Activated T-cell treated with anti-CD3 and anti-CD28 coated beads, Interleukin-2, amount 50 U/mL, for 24 hours (primary cell): ENCODE data around the gene FGF18.
"Not testable (repeated sequence)": the region's sequence is repeated elsewhere in the genome, so short reads cannot be mapped to it uniquely, and the experiment has no call there.

Source experiments
- DNase-seq: peaks from one replicate; pipeline ENCODE4 v3.0.0-alpha.2; 2020
- H3K27ac Mint-ChIP-seq: 2 replicates; pipeline ENCODE4 v1.8.0; 2020; ENCODE audit warnings: mild to moderate bottlenecking, mixed read lengths
- H3K27me3 Mint-ChIP-seq: 2 replicates; pipeline ENCODE4 v1.8.0; 2020; ENCODE audit warnings: mixed read lengths
- H3K36me3 Mint-ChIP-seq: 2 replicates; pipeline ENCODE4 v1.8.0; 2020; ENCODE audit warnings: low read depth, mixed read lengths
- H3K4me1 Mint-ChIP-seq: 2 replicates; pipeline ENCODE4 v1.8.0; 2020; ENCODE audit warnings: low read depth, mixed read lengths
- H3K4me3 Mint-ChIP-seq: 2 replicates; pipeline ENCODE4 v1.8.0; 2020; ENCODE audit warnings: mild to moderate bottlenecking, moderate library complexity, mixed read lengths
- H3K9me3 Mint-ChIP-seq: 2 replicates; pipeline ENCODE4 v1.8.0; 2020; ENCODE audit warnings: mixed read lengths

The FGF18 gene

DNA sequence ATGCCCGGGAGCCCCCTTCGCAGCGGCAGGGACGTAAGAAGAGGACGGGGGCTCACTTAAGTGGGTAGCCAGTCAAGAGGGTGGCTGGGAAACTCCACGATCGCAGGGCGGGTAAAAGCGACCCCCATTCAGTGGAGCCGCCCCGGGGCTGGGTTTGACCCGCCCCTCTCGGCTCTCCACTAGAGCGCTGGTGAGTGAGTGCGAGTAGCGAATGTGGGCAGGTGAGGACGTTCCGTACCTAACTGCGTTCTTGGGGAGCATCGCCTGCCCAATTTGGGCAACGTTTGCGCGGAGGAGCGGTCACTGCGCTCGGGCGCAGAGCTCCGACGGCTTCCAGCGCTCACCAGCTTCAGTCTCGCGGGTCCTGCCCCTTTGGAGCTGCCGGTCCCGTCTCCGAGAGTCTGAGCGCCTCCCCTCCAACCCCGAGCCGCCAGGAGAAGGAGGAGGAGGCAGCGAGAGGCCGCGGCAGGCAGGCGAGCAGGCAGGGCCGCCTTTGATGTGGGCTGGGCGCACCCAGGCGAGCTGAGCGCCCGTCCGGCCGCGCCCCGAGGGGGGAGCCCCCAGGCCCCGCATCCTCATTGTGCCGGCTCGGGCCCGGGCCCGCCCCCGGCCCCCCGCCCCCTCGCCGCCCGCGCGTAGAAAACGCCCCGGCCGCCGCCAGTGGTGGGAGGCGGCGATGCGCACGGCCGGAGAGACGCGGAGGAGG, at the start of gene FGF18:
TSS of gene FGF18 (plus strand) at position 666 of the 706 bp plus-strand sequence. CDS start 553 bp downstream, outside the sequence.
- Mint-ChIP-seq H3K4me1 (peaks cover 17% of the 10 kb centered on the region), H3K27me3 (peaks cover 47% of the 10 kb centered on the region), H3K36me3 (peaks cover 4% of the 10 kb centered on the region), H3K9me3 (no peaks in the 10 kb centered on the region), H3K4me3 (peak within 1 kb of the TSS; percentile 62), H3K27ac (peak within 1 kb of the TSS; percentile 88)
- DNase-seq, result peak; percentile 64

GRCh38 chr5:171369898-171370297, 49.5 kb upstream of the FGF18 start:
- H3K4me1 Mint-ChIP-seq, result peaks cover 3% of the 10 kb centered on the region
- H3K27ac Mint-ChIP-seq, result no peak overlapping the region
- peaks cover 19% of the 10 kb centered on the region for H3K27me3 Mint-ChIP-seq
- no peaks in the 10 kb centered on the region for H3K36me3 Mint-ChIP-seq
- no peak overlapping the region for H3K4me3 Mint-ChIP-seq
- DNase-seq, result no peak
- no peaks in the 10 kb centered on the region for H3K9me3 Mint-ChIP-seq

- H3K4me1 Mint-ChIP-seq, H3K4me3 Mint-ChIP-seq, H3K9me3 Mint-ChIP-seq, H3K27ac Mint-ChIP-seq, H3K36me3 Mint-ChIP-seq: not testable (repeated sequence)
- DNase-seq, result peak; percentile 8
- peaks cover 12% of the 10 kb centered on the region for H3K27me3 Mint-ChIP-seq
Measured at GRCh38 chr5:171370881-171371280, 48.6 kb upstream of the FGF18 start.

DNA sequence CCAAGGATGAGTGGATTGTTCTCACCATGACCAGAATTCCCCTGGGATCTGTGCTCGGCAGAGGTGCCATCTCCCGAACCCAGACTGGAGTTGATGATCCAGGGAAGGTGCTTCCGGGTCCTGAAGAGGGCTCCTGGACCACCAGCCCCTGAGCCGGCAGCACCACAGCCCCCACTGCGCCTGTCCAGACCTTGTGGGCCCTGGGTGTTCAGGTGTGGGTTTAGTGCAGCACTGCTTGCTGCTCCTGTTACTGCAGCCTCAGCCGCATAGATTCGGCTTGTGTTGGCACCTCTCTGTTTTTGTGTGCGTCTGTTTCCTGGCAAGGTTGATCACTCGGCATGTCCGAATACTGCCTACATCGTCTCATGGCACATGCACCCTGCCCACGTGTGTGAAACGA, 48.1 kb upstream of the FGF18 start:
- peaks cover 3% of the 10 kb centered on the region for H3K4me1 Mint-ChIP-seq
- peaks cover 12% of the 10 kb centered on the region for H3K27me3 Mint-ChIP-seq
- DNase-seq, result peak; percentile 21
- H3K9me3 Mint-ChIP-seq, result no peaks in the 10 kb centered on the region
- no peak overlapping the region for H3K4me3 Mint-ChIP-seq
- H3K27ac Mint-ChIP-seq, result no peak overlapping the region
- H3K36me3 Mint-ChIP-seq, result no peaks in the 10 kb centered on the region

- Mint-ChIP-seq H3K4me1 (peaks cover 5% of the 10 kb centered on the region), H3K9me3 (no peaks in the 10 kb centered on the region), H3K4me3 (no peak overlapping the region), H3K36me3 (no peaks in the 10 kb centered on the region), H3K27me3 (no peaks in the 10 kb centered on the region), H3K27ac (no peak overlapping the region)
- no peak for DNase-seq
Measured at GRCh38 chr5:171379961-171380360, 39.5 kb upstream of the FGF18 start.

GRCh38 chr5:171384416-171384815, 35.0 kb upstream of the FGF18 start:
- H3K36me3 Mint-ChIP-seq, result peaks cover 26% of the 10 kb centered on the region
- peaks cover 27% of the 10 kb centered on the region for H3K4me1 Mint-ChIP-seq
- not testable (repeated sequence) for H3K27me3 Mint-ChIP-seq, H3K4me3 Mint-ChIP-seq, H3K27ac Mint-ChIP-seq, DNase-seq, H3K9me3 Mint-ChIP-seq

- H3K27me3 Mint-ChIP-seq, DNase-seq, H3K4me3 Mint-ChIP-seq, H3K9me3 Mint-ChIP-seq: not testable (repeated sequence)
- H3K27ac Mint-ChIP-seq, result peak overlapping the region; percentile 71
- H3K36me3 Mint-ChIP-seq, result peaks cover 32% of the 10 kb centered on the region
- H3K4me1 Mint-ChIP-seq, result peaks cover 31% of the 10 kb centered on the region
Measured at GRCh38 chr5:171384999-171385398, 34.4 kb upstream of the FGF18 start.

- Mint-ChIP-seq H3K4me3 (peak overlapping the region; percentile 97), H3K4me1 (peaks cover 39% of the 10 kb centered on the region), H3K36me3 (peaks cover 43% of the 10 kb centered on the region), H3K27ac (peak overlapping the region; percentile 69), H3K9me3 (no peaks in the 10 kb centered on the region), H3K27me3 (no peaks in the 10 kb centered on the region)
- DNase-seq, result peak; percentile 25
Measured at GRCh38 chr5:171386006-171386671, 33.3 kb upstream of the FGF18 start.

- Mint-ChIP-seq H3K27ac (peak overlapping the region; percentile 99), H3K9me3 (no peaks in the 10 kb centered on the region), H3K27me3 (no peaks in the 10 kb centered on the region), H3K36me3 (peaks cover 51% of the 10 kb centered on the region), H3K4me1 (peaks cover 44% of the 10 kb centered on the region), H3K4me3 (peak overlapping the region; percentile 97)
- no peak for DNase-seq
Measured at GRCh38 chr5:171386861-171387344, 32.5 kb upstream of the FGF18 start.

DNA sequence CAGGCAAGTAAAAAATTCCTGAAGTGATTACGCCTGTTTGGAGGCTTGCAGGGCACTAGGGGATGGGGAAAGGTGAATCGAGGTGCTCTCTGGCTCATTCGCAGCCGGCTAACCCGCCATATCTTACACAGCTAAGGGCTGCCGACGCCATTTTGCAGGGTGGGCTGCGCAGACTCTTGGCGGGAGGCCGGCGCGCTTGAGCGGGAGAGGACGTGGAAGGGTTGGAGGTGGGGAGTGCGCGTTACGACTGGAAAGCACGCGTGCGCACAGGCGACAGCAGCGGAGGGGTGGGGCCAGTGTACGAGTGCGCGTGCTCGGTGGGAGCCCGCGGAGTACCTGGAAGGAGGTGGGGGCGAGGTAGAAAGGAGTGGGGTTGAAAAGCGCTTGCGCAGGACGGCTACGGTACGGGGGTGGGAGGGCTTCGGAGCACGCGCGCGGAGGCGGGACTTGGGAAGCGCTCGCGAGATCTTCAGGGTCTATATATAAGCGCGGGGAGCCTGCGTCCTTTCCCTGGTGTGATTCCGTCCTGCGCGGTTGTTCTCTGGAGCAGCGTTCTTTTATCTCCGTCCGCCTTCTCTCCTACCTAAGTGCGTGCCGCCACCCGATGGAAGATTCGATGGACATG, 32.0 kb upstream of the FGF18 start, which contains the start of gene NPM1:
TSS of gene NPM1 (plus strand) at position 505 of the 625 bp plus-strand sequence. CDS start at position 605, 100 bp downstream.
- Mint-ChIP-seq H3K4me1 (peaks cover 50% of the 10 kb centered on the region), H3K27ac (peak within 1 kb of the TSS; percentile 99), H3K27me3 (no peaks in the 10 kb centered on the region), H3K9me3 (no peaks in the 10 kb centered on the region), H3K36me3 (peaks cover 56% of the 10 kb centered on the region), H3K4me3 (peak within 1 kb of the TSS; percentile 97)
- peak; percentile 97 for DNase-seq

DNA sequence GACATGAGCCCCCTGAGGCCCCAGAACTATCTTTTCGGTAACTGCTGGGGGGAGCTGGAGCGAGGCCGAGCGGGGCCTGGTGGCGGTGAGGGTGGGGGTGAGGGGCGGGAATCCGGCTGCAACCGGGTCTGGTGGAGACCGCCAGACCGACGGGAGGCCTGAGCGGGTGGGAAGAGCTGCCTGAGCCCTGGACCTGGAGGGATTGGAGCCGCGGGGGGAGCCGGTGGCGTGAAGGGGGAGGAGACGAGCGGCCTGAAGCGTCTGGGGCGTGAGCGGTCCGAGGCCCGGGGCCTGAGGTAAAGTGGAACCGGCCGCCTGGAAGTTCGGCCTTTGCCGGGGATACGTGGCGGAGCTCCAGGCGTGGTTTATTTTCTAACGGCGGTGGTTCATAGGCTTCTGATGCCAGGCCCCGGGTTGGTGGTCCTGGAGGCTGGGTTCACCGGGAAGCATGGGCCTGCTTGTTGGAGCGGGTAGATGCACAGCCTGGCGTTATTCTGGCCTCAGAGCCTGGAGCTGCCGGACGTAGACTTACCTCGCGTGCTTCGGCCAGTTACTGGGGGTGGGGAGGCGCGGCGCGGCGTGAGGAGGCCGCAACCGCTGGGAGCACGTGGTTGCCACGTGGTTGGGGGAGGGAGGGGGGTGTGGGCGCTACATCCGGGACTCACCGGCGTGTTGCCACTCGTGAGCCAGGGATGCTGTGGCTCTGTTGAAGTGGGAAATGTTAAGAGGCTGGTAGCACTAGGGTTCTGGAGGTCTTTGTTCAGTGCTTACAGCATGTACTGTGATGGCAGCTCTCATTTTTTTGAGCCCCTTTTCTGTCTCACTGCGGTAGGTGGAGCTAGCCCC, 31.3 kb upstream of the FGF18 start:
- Mint-ChIP-seq H3K36me3 (peaks cover 64% of the 10 kb centered on the region), H3K27ac (peak overlapping the region; percentile 99), H3K27me3 (no peaks in the 10 kb centered on the region), H3K9me3 (no peaks in the 10 kb centered on the region), H3K4me1 (peaks cover 57% of the 10 kb centered on the region), H3K4me3 (peak overlapping the region; percentile 97)
- DNase-seq, result peak; percentile 90

DNA sequence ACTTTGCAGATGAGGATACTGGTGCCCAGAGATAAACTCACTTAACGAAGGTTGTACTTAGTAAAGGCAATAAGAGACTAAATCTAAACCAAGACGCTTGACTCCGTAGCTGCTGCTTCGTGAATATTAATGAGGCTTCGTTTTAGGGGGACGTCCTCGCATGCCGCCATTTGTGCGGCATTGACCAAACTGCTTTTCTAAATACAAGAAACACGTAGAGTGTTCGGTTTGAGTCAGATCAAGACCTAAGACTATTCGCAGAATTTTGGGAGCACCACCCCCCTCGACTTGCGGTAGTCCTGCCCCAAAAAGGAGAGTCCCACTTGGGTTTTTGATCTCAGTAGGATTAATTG, 30.7 kb upstream of the FGF18 start:
- peak overlapping the region; percentile 99 for H3K27ac Mint-ChIP-seq
- H3K36me3 Mint-ChIP-seq, result peaks cover 70% of the 10 kb centered on the region
- no peaks in the 10 kb centered on the region for H3K27me3 Mint-ChIP-seq
- DNase-seq, result peak; percentile 59
- H3K9me3 Mint-ChIP-seq, result no peaks in the 10 kb centered on the region
- H3K4me1 Mint-ChIP-seq, result peaks cover 63% of the 10 kb centered on the region
- H3K4me3 Mint-ChIP-seq, result peak overlapping the region; percentile 97

DNA sequence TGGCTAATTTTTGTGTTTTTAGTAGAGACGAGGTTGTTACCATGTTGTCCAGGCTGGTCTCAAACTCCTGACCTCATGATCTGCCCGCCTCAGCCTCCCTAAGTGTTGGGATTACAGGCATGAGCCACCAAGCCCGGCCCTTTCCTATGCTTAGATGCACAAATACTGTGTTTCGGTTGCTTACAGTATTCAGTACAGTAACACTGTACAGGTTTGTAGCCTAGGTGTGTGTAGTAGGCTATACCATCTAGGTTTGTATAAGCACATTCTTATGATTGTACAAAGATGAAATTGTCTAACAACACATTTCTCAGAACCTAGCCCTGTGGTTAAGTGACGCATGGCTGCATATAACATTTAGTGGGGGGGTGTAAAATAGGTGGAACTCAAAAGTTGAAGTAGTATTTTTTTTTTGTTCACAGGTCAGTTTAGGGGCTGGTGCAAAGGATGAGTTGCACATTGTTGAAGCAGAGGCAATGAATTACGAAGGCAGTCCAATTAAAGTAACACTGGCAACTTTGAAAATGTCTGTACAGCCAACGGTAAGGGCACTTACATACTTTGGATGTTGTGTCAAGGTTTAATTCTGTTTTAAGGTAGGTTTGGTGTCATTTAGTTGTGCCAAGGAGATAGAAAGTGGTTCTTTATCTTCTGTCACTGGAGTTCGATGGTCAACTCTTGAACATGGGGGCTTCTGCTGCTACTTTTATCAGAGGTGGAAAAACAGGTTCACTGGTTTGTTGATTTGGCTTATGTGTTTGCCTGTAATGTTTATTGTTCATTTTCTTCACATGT, 28.4 kb upstream of the FGF18 start:
- Mint-ChIP-seq H3K27ac (peak overlapping the region; percentile 99), H3K27me3 (no peaks in the 10 kb centered on the region), H3K36me3 (peaks cover 93% of the 10 kb centered on the region), H3K4me3 (peak overlapping the region; percentile 97), H3K4me1 (peaks cover 68% of the 10 kb centered on the region), H3K9me3 (no peaks in the 10 kb centered on the region)
- peak; percentile 33 for DNase-seq
